HG03135 (cell line): ENCODE measurements around the gene SPAG5.

ENCODE experiments used
- ATAC-seq: cut with Tn5 transposase; IDR thresholded peaks from one replicate; pipeline ENCODE4 v1.9.1; 2021; ENCODE audit warnings: mild to moderate bottlenecking, moderate library complexity; ENCODE audit not compliant: unreplicated experiment

Gene SPAG5

GRCh38 chr17:28572259-28573039, 26.4 kb downstream of the SPAG5 start:
- ATAC-seq: no peak

- ATAC-seq: peak; percentile 79
Measured at GRCh38 chr17:28571361-28572122, 27.3 kb downstream of the SPAG5 start, which contains the start of gene PIGS. TSS of gene PIGS (minus strand) at chr17:28571524. CDS start at chr17:28571496, 28 bp downstream.

GRCh38 chr17:28570716-28571360, 28.0 kb downstream of the SPAG5 start:
- ATAC-seq: peak; percentile 21

DNA sequence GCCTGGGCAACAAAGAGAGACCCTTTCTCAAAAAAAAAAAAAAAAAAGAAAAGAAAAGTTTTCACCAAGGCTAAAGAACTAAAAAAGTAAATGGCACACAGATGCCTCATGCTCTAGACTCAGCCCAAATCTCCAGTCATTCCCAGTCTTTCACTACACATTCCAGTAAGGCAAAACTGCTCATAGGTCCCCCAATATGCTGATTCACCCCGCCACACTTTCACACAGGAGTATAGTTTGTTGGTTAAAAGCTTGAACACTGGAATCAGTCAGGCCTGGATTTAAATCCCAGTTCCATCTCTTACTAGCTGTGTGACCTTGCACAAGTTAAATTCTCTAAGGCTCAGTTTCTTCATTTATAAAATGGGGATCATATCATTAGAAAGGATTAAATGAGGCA, 29.4 kb downstream of the SPAG5 start:
- no peak for ATAC-seq

DNA sequence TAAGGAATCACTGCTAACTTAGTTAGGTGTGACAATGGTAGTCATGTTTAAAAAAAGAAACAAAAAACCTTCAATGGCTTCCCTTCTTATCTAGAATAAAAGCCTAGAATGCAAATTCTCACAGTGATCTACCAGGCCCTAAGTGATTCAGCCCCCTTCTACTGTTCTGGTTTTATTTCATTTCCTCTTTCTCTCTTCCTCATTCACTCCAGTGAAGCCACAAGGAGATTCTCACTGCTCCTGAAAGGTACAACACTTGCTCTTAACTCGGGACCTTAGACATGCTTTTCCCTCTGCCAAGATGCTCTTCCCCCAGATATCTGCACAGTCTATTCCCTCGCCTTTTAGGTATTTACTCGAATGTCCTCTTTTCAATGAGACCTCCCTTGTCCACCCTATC, 31.2 kb downstream of the SPAG5 start:
- ATAC-seq: no peak

DNA sequence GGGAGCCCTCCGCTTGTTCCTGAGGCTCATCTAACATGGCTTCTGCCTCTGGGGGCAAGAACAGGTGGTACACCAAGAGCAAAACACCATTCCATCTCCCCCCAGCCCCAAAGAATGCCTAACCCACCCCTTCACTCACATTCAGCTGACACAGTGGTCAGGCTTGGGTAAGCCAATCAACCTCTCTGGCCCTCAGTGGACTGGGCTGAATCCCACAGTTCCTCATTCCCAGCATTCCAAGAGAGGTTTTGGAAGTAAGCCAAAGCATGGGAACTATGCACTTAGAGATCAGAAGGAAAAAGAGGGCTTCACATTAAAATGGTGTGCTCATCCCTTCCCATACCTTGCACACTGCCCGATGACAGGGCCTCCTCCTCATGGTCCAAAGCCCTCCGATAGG, 35.4 kb downstream of the SPAG5 start:
- no peak for ATAC-seq

DNA sequence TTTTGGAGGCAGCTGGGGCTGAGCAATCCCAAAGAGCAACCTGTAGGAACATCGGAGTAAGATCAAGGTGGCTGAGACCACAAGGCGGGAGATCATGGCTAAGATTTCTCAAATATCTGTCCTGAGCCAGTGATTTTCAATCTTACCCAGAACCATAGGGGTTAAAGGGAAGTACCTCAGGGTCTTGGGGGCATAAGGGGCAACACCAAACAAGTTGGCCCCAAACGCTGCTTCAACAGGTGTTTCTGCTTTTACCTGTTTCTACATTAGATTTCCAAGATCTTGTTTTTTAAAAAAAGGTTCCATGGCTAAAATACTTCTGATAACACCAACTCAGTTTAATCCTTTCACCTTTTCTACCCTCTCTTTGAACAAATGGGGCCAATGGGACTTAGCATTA, 43.8 kb downstream of the SPAG5 start:
- no peak for ATAC-seq

- ATAC-seq: no peak
Measured at GRCh38 chr17:28554565-28554964, 44.3 kb downstream of the SPAG5 start.

GRCh38 chr17:28553000-28553505, 45.8 kb downstream of the SPAG5 start:
- no peak for ATAC-seq

DNA sequence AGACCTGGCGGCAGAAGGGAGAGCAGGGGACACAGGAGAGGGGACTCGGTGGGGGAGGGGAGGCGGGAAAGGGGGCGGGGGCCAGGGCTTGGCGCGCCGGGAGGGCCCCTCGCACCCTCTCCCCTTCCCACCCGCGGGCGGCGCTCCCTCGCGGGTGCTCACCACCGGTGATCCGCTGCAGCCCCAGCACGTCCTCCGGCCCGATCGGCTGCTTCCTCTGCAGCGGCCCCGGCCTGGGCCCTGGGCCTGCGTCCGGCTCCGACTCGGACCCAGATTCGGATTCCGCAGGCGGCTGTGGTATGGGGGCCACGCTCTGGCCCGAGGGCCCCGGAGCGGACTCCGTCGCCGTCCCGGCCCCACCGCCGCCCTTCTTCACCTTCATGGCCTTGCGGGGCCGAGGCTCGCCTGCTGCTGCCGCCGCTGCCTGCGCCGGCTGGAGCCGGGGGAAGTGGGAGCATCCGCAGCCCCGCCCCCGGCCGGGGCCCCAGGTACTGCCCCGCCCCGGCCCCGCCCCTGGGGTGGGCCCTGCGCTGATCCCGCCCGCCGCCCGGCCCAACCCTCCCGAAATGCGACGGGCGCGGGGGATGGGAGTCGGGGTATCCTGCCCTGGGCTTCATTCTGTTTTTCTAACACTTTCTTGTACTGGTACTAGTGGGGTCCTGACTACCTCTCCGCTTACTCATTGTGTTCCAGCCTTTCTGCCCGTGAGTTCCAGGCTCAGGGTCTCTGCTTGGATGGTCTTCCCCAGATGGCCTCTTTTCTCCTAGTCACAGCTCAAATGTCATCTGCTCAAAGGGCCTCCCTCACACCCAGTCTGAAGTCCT, 46.4 kb downstream of the SPAG5 start, which contains the start of gene UNC119:
Gene UNC119, minus strand, starts transcription at position 449 of the 824 bp plus-strand sequence. Its CDS starts 67 bp downstream, at position 382.
- ATAC-seq: peak; percentile 65

DNA sequence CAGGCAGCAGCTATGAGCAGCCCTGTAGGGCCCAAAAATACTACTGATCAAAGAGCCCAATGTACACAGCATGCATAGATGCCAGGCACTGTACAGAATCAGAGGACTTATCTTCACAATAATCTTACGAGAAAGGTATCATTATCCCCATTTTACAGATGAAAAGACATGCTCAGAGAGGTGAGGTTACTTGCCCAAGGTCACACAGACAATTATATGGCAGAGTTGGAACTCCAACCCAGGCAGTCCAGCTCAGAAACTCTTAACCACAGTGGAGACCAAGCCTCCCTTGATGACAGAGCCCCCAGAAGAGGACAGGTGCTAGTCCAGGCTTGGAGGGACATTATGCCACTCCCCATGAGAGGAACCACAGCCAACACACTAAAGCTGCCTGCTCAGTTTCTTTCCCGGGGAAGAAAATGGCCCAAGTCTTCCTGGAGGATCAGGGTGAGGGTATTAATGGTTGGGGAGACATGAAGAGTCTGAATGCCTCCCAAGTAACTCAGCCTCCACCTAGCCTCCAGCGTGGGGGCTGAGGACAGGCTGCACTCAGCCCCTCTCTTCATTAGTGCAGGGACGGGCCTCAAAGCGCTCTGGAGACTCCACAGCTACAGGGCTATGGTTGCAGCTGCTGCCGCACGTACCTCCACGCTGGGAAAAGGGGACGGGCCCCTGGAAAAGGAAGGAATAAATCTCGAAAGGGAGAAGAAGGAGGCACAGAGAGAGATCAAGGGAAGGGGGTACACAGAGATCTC, 47.2 kb downstream of the SPAG5 start:
- no peak for ATAC-seq

GRCh38 chr17:28550858-28551257, 48.0 kb downstream of the SPAG5 start:
- no peak for ATAC-seq

DNA sequence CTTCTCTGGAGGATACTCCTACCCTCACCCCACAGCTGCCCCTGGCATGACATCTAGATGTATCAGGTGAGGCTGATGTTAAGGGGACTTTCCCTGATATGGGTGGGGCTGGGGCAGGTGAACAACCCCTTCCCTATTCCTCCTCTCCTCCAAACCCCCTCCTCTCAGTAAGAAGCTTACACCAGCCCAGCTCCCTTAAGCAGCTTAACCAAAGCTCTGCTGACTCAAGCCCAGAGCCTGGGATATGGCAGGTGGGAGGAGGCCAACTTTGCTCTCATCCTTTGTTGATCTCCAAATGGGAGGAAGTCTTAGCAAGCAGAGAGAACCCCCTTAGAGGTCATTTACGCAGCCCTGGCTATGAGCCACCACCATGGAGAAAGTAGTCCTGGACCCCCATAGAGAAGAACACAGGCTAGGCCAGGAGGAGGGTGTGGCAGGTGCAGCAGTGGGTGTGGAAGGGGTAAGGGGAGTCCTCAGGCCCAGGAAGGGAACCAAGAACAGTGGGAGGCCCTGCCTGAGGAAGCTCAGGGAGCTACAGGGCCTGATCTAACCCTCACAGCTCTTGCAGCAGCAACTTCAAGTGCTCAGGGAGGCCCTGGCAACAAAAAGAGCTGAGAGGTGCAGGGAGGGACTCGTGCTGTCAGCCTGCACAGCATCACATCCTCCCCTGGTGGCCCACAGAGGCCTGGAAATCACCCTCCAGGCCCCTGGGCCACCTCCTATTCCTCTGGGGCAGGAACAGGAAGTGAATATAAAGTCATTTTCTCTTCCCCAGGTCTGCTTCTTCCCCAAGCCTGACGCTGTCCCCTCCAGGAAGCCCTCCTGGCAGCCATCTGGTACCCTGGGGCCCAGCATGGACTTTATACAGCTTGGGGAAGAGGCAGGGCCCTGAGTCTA, 49.3 kb downstream of the SPAG5 start:
- peak; percentile 43 for ATAC-seq

DNA sequence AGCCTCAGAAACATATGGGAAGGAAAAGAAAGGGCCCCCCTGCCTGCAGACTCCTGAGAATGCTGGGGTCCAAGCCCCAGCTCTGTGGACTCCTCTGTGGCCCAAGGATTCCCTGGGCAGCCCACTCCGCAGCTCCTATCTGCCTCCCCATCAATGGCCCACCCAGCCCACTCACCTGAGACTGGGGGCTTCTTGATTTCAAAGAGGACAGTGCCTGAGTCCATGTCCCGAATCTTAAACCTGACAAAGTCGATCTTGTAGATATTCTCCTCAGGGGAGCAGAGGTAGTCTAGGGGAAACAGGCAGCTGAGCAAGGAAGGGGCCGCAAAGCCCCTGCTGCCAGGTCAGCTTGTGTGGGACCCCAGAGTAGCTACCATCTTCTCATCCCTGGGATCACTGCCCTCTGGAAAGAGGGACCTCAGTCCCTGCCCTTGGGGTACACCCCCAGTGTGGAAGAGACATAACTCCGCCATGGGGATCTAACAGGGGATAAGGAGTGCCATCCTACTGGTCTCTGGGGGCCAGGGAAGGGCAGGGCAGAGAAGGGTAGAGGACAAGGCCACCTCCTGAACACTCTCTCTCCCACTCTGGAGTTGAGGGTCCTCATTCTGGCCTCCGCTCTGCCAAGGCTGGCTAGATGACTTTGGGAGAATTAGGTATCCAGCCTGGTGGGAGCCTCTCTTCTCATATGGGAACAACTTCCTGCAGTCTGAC, 50.3 kb downstream of the SPAG5 start:
- ATAC-seq: no peak

- ATAC-seq: no peak
Measured at GRCh38 chr17:28547623-28548416, 51.0 kb downstream of the SPAG5 start.

- ATAC-seq: no peak
Measured at GRCh38 chr17:28547096-28547622, 51.7 kb downstream of the SPAG5 start.

- no peak for ATAC-seq
Measured at GRCh38 chr17:28545787-28546415, 52.9 kb downstream of the SPAG5 start.
